GM23338 (cell line): ENCODE results near the gene SWT1. TPM values are rescaled to one million over a fixed set of nuclear protein-coding genes. Genes with fewer than 3 reads are reported as not detected.

ENCODE experiments used
- ATAC-seq: fragments of 200-7000 bp; cut with Tn5 transposase; 3 replicates; pipeline ENCODE4 v1.9.1; 2020
- DNase-seq: peaks from one replicate; pipeline ENCODE4 v3.0.0-alpha.2; 2015; ENCODE audit warnings: low spot score
- H2AFZ ChIP-seq: fragments of 200-600 bp; sonication (generic); 2 replicates; pipeline ENCODE4 v1.8.0; 2016; ENCODE audit warnings: antibody characterized with exemption, mild to moderate bottlenecking, moderate library complexity
- H3F3A ChIP-seq: fragments of 200-600 bp; sonication (generic); replicated peaks from 2 replicates; pipeline ENCODE4 v1.8.0; 2017; ENCODE audit warnings: antibody characterized with exemption, mixed run types, low read depth
- H3K27ac ChIP-seq: fragments of 200-600 bp; sonication (generic); 2 replicates; pipeline ENCODE4 v1.6.1; 2016; ENCODE audit warnings: low read depth
- H3K27me3 ChIP-seq: fragments of 200-600 bp; sonication (generic); 2 replicates; pipeline ENCODE4 v1.8.0; 2016; ENCODE audit warnings: mild to moderate bottlenecking, mixed run types, moderate library complexity; ENCODE audit not compliant: insufficient read depth
- H3K36me3 ChIP-seq: fragments of 200-600 bp; sonication (generic); 2 replicates; pipeline ENCODE4 v1.8.0; 2016; ENCODE audit warnings: mild to moderate bottlenecking; ENCODE audit not compliant: insufficient read depth
- H3K4me1 ChIP-seq: fragments of 200-600 bp; sonication (generic); 2 replicates; pipeline ENCODE4 v1.8.0; 2016; ENCODE audit warnings: mild to moderate bottlenecking, moderate library complexity; ENCODE audit not compliant: insufficient read depth
- H3K4me2 ChIP-seq: fragments of 200-600 bp; sonication (generic); 2 replicates; pipeline ENCODE4 v1.7.1; 2017; ENCODE audit warnings: mixed run types
- H3K4me3 ChIP-seq: fragments of 200-600 bp; sonication (generic); 2 replicates; pipeline ENCODE4 v1.6.1; 2016; ENCODE audit warnings: mixed run types
- H3K79me2 ChIP-seq: fragments of 200-600 bp; sonication (generic); replicated peaks from 2 replicates; pipeline ENCODE4 v1.8.0; 2017; ENCODE audit warnings: mild to moderate bottlenecking; ENCODE audit not compliant: insufficient read depth
- H3K9me2 ChIP-seq: fragments of 200-600 bp; sonication (generic); 2 replicates; pipeline ENCODE4 v1.8.0; 2017; ENCODE audit not compliant: insufficient read depth
- H4K20me1 ChIP-seq: fragments of 200-600 bp; sonication (generic); replicated peaks from 2 replicates; pipeline ENCODE4 v1.8.0; 2017; ENCODE audit warnings: mild to moderate bottlenecking; ENCODE audit not compliant: insufficient read depth
- H3K27ac Mint-ChIP-seq: 2 replicates; pipeline ENCODE4 v1.8.0; 2020; ENCODE audit warnings: inconsistent platforms, mild to moderate bottlenecking, moderate library complexity, mixed read lengths
- H3K27me3 Mint-ChIP-seq: 3 replicates; pipeline ENCODE4 v1.8.0; 2022; ENCODE audit warnings: low read depth, mild to moderate bottlenecking, moderate library complexity, mixed read lengths, inconsistent platforms; ENCODE audit not compliant: insufficient read depth, poor library complexity
- H3K36me3 Mint-ChIP-seq: 3 replicates; pipeline ENCODE4 v1.8.0; 2021; ENCODE audit warnings: low read depth, mild to moderate bottlenecking, inconsistent platforms, moderate library complexity, mixed read lengths
- H3K4me1 Mint-ChIP-seq: 3 replicates; pipeline ENCODE4 v1.8.0; 2020; ENCODE audit warnings: mild to moderate bottlenecking, inconsistent platforms, mixed read lengths
- H3K4me3 Mint-ChIP-seq: 3 replicates; pipeline ENCODE4 v1.8.0; 2021; ENCODE audit warnings: moderate library complexity, mild to moderate bottlenecking, inconsistent platforms, mixed read lengths
- H3K9me3 Mint-ChIP-seq: 3 replicates; pipeline ENCODE4 v1.8.0; 2020; ENCODE audit warnings: moderate library complexity, mild to moderate bottlenecking, inconsistent platforms, mixed read lengths
- CREB1 ChIP-seq: fragments of 250-450 bp; sonication (Bioruptor Pico); IDR thresholded peaks from 2 replicates; pipeline ENCODE4 v1.5.0; 2020; ENCODE audit warnings: low read depth, mild to moderate bottlenecking, moderate library complexity
- EZH2 ChIP-seq: fragments of 200-600 bp; sonication (generic); IDR thresholded peaks from one replicate; pipeline ENCODE4 v1.8.0; 2017; ENCODE audit warnings: antibody characterized with exemption, mild to moderate bottlenecking, low read depth; ENCODE audit not compliant: unreplicated experiment
- EZH2phosphoT487 ChIP-seq: fragments of 200-600 bp; sonication (generic); IDR thresholded peaks from one replicate; pipeline ENCODE4 v1.8.1; 2018; ENCODE audit warnings: antibody characterized with exemption; ENCODE audit not compliant: unreplicated experiment
- JUNB ChIP-seq: IDR thresholded peaks from one replicate; pipeline ENCODE4 v1.6.1; 2016; ENCODE audit warnings: antibody characterized with exemption; ENCODE audit not compliant: unreplicated experiment
- NANOG ChIP-seq: IDR thresholded peaks from 2 replicates; pipeline ENCODE4 v1.6.1; 2016; ENCODE audit warnings: antibody characterized with exemption, borderline replicate concordance
- POLR2AphosphoS5 ChIP-seq: IDR thresholded peaks from 2 replicates; pipeline ENCODE4 v1.6.1; 2016; ENCODE audit warnings: antibody characterized with exemption, low read depth
- STAT1 ChIP-seq: IDR thresholded peaks from one replicate; pipeline ENCODE4 v1.6.1; 2016; ENCODE audit warnings: antibody characterized with exemption; ENCODE audit not compliant: unreplicated experiment
- ZNF114 ChIP-seq: fragments of 250-450 bp; sonication (Bioruptor Pico); IDR thresholded peaks from 2 replicates; pipeline ENCODE4 v1.5.0; 2020; ENCODE audit warnings: mild to moderate bottlenecking, moderate library complexity
- ZNF331 ChIP-seq: fragments of 250-450 bp; sonication (Bioruptor Pico); IDR thresholded peaks from 2 replicates; pipeline ENCODE4 v1.5.0; 2020; ENCODE audit warnings: low read depth, mild to moderate bottlenecking, moderate library complexity
- polyA plus RNA-seq: library from polyadenylated mRNA; unstranded; fragments of >200 nt; fragmentation: Nextera tagmentation; extraction: Ambion mirVana; gene quantifications from 2 replicates; pipeline ENCODE4 v1.2.1, GENCODE V29; 2016
- total RNA-seq: library from RNA; depleted of rRNA; stranded (reverse); fragments of >200 nt; shearing (Covaris generic); gene quantifications from 2 replicates; pipeline ENCODE4 v1.2.3, GENCODE V29; 2014
- TF ChIP-seq, protein P1 (sequence below): IDR thresholded peaks from 2 replicates; pipeline ENCODE4 v1.6.1; 2016; ENCODE audit warnings: antibody characterized with exemption
- TF ChIP-seq, protein P2 (sequence below): fragments of 250-450 bp; sonication (Bioruptor Pico); IDR thresholded peaks from 2 replicates; pipeline ENCODE4 v1.5.0; 2020; ENCODE audit warnings: mild to moderate bottlenecking, moderate library complexity
- TF ChIP-seq, protein P3 (sequence below): IDR thresholded peaks from one replicate; pipeline ENCODE4 v1.6.1; 2018; ENCODE audit warnings: antibody characterized with exemption; ENCODE audit not compliant: unreplicated experiment

Gene SWT1
- total and polyA plus RNA-seq, 2 experiments from 2014 or later = 3.6 to 5.7 TPM

DNA sequence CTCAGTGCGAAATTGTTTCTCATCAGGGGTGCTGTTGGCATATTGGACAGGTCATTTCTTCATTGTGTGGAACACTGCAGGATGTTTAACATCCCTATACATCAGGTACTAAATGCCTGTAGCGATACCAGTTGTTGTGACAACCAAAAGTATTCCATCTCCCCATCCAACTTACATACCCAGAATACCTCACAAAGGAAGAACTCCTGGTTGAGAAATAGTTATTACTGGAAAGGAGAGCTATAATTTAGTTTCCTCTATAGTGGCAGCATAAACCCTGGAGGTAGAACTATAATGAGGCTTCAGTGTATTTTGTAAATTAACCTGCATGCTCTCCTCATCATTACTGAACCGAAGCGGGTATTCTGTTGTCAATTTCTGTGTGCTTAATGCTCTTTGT is 115.0 kb downstream of the SWT1 start (continued):
- TF ChIP-seq NANOG = no peak
- no peak for TF ChIP-seq JUNB
- no peak for TF ChIP-seq EZH2phosphoT487
- TF ChIP-seq STAT1 = no peak
- no peak for TF ChIP-seq EZH2
- no peak for TF ChIP-seq CREB1 (CRISPR knock-in tag)
- TF ChIP-seq, protein P1, sequence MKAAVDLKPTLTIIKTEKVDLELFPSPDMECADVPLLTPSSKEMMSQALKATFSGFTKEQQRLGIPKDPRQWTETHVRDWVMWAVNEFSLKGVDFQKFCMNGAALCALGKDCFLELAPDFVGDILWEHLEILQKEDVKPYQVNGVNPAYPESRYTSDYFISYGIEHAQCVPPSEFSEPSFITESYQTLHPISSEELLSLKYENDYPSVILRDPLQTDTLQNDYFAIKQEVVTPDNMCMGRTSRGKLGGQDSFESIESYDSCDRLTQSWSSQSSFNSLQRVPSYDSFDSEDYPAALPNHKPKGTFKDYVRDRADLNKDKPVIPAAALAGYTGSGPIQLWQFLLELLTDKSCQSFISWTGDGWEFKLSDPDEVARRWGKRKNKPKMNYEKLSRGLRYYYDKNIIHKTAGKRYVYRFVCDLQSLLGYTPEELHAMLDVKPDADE = no peak
- no peak for TF ChIP-seq ZNF331

DNA sequence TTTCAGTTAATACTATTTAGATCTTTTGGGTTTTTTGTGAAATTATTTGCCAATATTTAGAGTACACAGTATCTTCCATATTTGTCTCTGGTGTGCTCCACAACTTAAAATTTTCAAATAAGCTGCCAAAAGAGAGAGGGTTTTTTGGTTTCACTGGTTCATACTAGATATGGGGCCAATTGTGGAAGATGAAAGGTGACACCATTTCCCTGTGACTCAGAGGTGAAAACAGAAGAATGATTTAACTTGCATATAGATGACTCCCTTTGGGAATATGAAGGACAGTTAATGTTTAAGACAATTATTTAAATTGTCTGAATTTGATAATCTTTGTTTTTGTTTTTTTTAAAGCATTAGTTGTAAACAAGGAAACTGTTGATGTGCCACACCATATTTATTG is 122.6 kb downstream of the SWT1 start:
- TF ChIP-seq ZNF114 (CRISPR knock-in tag) (no peak), CREB1 (CRISPR knock-in tag) (no peak), STAT1 (no peak), EZH2 (no peak), ZNF331 (no peak), POLR2AphosphoS5 (no peak), EZH2phosphoT487 (no peak), NANOG (no peak)
- TF ChIP-seq, protein P2, sequence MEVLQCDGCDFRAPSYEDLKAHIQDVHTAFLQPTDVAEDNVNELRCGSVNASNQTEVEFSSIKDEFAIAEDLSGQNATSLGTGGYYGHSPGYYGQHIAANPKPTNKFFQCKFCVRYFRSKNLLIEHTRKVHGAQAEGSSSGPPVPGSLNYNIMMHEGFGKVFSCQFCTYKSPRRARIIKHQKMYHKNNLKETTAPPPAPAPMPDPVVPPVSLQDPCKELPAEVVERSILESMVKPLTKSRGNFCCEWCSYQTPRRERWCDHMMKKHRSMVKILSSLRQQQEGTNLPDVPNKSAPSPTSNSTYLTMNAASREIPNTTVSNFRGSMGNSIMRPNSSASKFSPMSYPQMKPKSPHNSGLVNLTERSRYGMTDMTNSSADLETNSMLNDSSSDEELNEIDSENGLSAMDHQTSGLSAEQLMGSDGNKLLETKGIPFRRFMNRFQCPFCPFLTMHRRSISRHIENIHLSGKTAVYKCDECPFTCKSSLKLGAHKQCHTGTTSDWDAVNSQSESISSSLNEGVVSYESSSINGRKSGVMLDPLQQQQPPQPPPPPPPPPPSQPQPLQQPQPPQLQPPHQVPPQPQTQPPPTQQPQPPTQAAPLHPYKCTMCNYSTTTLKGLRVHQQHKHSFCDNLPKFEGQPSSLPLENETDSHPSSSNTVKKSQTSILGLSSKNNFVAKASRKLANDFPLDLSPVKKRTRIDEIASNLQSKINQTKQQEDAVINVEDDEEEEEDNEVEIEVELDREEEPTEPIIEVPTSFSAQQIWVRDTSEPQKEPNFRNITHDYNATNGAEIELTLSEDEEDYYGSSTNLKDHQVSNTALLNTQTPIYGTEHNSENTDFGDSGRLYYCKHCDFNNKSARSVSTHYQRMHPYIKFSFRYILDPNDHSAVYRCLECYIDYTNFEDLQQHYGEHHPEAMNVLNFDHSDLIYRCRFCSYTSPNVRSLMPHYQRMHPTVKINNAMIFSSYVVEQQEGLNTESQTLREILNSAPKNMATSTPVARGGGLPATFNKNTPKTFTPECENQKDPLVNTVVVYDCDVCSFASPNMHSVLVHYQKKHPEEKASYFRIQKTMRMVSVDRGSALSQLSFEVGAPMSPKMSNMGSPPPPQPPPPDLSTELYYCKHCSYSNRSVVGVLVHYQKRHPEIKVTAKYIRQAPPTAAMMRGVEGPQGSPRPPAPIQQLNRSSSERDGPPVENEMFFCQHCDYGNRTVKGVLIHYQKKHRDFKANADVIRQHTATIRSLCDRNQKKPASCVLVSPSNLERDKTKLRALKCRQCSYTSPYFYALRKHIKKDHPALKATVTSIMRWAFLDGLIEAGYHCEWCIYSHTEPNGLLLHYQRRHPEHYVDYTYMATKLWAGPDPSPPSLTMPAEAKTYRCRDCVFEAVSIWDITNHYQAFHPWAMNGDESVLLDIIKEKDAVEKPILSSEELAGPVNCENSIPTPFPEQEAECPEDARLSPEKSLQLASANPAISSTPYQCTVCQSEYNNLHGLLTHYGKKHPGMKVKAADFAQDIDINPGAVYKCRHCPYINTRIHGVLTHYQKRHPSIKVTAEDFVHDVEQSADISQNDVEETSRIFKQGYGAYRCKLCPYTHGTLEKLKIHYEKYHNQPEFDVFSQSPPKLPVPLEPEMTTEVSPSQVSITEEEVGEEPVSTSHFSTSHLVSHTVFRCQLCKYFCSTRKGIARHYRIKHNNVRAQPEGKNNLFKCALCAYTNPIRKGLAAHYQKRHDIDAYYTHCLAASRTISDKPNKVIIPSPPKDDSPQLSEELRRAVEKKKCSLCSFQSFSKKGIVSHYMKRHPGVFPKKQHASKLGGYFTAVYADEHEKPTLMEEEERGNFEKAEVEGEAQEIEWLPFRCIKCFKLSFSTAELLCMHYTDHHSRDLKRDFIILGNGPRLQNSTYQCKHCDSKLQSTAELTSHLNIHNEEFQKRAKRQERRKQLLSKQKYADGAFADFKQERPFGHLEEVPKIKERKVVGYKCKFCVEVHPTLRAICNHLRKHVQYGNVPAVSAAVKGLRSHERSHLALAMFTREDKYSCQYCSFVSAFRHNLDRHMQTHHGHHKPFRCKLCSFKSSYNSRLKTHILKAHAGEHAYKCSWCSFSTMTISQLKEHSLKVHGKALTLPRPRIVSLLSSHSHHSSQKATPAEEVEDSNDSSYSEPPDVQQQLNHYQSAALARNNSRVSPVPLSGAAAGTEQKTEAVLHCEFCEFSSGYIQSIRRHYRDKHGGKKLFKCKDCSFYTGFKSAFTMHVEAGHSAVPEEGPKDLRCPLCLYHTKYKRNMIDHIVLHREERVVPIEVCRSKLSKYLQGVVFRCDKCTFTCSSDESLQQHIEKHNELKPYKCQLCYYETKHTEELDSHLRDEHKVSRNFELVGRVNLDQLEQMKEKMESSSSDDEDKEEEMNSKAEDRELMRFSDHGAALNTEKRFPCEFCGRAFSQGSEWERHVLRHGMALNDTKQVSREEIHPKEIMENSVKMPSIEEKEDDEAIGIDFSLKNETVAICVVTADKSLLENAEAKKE (CRISPR knock-in tag) = no peak
- TF ChIP-seq, protein P3, sequence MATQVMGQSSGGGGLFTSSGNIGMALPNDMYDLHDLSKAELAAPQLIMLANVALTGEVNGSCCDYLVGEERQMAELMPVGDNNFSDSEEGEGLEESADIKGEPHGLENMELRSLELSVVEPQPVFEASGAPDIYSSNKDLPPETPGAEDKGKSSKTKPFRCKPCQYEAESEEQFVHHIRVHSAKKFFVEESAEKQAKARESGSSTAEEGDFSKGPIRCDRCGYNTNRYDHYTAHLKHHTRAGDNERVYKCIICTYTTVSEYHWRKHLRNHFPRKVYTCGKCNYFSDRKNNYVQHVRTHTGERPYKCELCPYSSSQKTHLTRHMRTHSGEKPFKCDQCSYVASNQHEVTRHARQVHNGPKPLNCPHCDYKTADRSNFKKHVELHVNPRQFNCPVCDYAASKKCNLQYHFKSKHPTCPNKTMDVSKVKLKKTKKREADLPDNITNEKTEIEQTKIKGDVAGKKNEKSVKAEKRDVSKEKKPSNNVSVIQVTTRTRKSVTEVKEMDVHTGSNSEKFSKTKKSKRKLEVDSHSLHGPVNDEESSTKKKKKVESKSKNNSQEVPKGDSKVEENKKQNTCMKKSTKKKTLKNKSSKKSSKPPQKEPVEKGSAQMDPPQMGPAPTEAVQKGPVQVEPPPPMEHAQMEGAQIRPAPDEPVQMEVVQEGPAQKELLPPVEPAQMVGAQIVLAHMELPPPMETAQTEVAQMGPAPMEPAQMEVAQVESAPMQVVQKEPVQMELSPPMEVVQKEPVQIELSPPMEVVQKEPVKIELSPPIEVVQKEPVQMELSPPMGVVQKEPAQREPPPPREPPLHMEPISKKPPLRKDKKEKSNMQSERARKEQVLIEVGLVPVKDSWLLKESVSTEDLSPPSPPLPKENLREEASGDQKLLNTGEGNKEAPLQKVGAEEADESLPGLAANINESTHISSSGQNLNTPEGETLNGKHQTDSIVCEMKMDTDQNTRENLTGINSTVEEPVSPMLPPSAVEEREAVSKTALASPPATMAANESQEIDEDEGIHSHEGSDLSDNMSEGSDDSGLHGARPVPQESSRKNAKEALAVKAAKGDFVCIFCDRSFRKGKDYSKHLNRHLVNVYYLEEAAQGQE = no peak
- Histone ChIP-seq H3K27me3 (no peaks in the 10 kb centered on the region), H3K9me2 (peaks cover 3% of the 10 kb centered on the region; the same call in 1 of the 2 replicates), H3K4me2 (no peak overlapping the region), H3F3A (no peaks in the 10 kb centered on the region), H3K4me3 (no peak overlapping the region), H3K79me2 (no peaks in the 10 kb centered on the region), H3K27ac (no peak overlapping the region), H3K36me3 (no peaks in the 10 kb centered on the region), H4K20me1 (no peaks in the 10 kb centered on the region), H2AFZ (no peak overlapping the region), H3K4me1 (no peaks in the 10 kb centered on the region)
- ATAC-seq = no peak
- DNase-seq = no peak
- Mint-ChIP-seq H3K9me3 (no peaks in the 10 kb centered on the region), H3K4me3 (no peak overlapping the region), H3K27ac (no peak overlapping the region), H3K36me3 (no peaks in the 10 kb centered on the region), H3K27me3 (no peaks in the 10 kb centered on the region), H3K4me1 (no peaks in the 10 kb centered on the region)
